Suprapubic skin (tissue), 4 donors: ENCODE results near the gene ADAMTS16.
"Not testable (repeated sequence)": the region's sequence is repeated elsewhere in the genome, so short reads cannot be mapped to it uniquely, and the experiment has no call there.

Source experiments
- POLR2A ChIP-seq, 2 donors: fragments of 450-650 bp; IDR thresholded peaks; one replicate each; pipeline ENCODE4 v1.6.1; 2017; ENCODE audit warnings: antibody characterized with exemption in 2 of 2, mild to moderate bottlenecking in 2 of 2, moderate library complexity in 2 of 2
- POLR2AphosphoS5 ChIP-seq, 3 donors: sonication (generic); formaldehyde crosslinking; IDR thresholded peaks; one replicate each; pipeline ENCODE4 v1.6.1; 2017; ENCODE audit warnings: antibody characterized with exemption in 3 of 3
- TF ChIP-seq, protein P1 (sequence below), 2 donors: fragments of 200-600 bp in 1 of 2; fragments of 450-650 bp in 1 of 2; sonication (generic) in 1 of 2; IDR thresholded peaks; one replicate each; pipeline ENCODE4 v1.5.1; 2016 to 2019; ENCODE audit warnings: antibody characterized with exemption in 2 of 2, mild to moderate bottlenecking in 1 of 2, moderate library complexity in 1 of 2

DNA sequence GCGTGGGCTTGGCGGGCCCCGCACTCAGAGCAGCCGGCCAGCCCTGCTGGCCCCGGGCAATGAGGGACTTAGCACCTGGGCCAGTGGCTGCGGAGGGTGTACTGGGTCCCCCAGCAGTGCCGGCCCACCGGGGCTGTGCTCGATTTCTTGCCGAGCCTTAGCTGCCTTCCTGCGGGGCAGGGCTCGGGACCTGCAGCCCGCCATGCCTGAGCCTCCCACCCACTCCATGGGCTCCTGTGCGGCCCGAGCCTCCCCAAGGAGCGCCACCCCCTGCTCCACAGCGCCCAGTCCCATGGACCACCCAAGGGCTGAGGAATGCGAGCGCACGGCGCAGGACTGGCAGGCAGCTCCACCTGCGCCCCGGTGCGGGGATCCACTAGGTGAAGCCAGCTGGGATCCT lies 2.3 kb upstream of the ADAMTS16 start:
- TF ChIP-seq, protein P1, sequence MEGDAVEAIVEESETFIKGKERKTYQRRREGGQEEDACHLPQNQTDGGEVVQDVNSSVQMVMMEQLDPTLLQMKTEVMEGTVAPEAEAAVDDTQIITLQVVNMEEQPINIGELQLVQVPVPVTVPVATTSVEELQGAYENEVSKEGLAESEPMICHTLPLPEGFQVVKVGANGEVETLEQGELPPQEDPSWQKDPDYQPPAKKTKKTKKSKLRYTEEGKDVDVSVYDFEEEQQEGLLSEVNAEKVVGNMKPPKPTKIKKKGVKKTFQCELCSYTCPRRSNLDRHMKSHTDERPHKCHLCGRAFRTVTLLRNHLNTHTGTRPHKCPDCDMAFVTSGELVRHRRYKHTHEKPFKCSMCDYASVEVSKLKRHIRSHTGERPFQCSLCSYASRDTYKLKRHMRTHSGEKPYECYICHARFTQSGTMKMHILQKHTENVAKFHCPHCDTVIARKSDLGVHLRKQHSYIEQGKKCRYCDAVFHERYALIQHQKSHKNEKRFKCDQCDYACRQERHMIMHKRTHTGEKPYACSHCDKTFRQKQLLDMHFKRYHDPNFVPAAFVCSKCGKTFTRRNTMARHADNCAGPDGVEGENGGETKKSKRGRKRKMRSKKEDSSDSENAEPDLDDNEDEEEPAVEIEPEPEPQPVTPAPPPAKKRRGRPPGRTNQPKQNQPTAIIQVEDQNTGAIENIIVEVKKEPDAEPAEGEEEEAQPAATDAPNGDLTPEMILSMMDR (IDR thresholded peaks at IDR 0.05) = not testable (repeated sequence)
- TF ChIP-seq POLR2A, POLR2AphosphoS5 (IDR thresholded peaks at IDR 0.05): not testable (repeated sequence)
